GM06990 (cell line): ENCODE measurements around the gene COL7A1.

Source experiments
- DNase-seq: peaks from one replicate; pipeline ENCODE4 v3.0.0-alpha.2; 2011; ENCODE audit not compliant: insufficient read length; ENCODE audit errors: extremely low read depth
- H3K27me3 ChIP-seq: replicated peaks from 2 replicates; pipeline ENCODE4 v1.6.0; 2011; ENCODE audit warnings: low read length; ENCODE audit not compliant: control insufficient read depth, insufficient read depth
- H3K36me3 ChIP-seq: 2 replicates; pipeline ENCODE4 v1.5.1; 2011; ENCODE audit warnings: low read length; ENCODE audit not compliant: control insufficient read depth, insufficient read depth
- H3K4me3 ChIP-seq: replicated peaks from 2 replicates; pipeline ENCODE4 v1.5.1; 2011; ENCODE audit warnings: low read depth, mild to moderate bottlenecking, control low read depth, low read length
- CTCF ChIP-seq: IDR thresholded peaks from 2 replicates; pipeline ENCODE4 v1.5.1; 2011; ENCODE audit warnings: low read length, control low read depth, mild to moderate bottlenecking, inconsistent platforms; ENCODE audit not compliant: insufficient read depth, poor library complexity, severe bottlenecking

The COL7A1 gene

GRCh38 chr3:48572517-48572916 is 22.6 kb downstream of the COL7A1 start:
- no peaks in the 10 kb centered on the region for H3K36me3 ChIP-seq
- H3K4me3 ChIP-seq, result no peak overlapping the region
- no peak for TF ChIP-seq CTCF
- no peak for DNase-seq
- no peaks in the 10 kb centered on the region for H3K27me3 ChIP-seq

- Histone ChIP-seq H3K36me3 (no peaks in the 10 kb centered on the region), H3K27me3 (no peaks in the 10 kb centered on the region), H3K4me3 (no peak overlapping the region)
- no peak for DNase-seq
- no peak for TF ChIP-seq CTCF
These were observed 23.2 kb downstream of the COL7A1 start for GRCh38 chr3:48571938-48572337.

GRCh38 chr3:48569808-48570450 is 25.2 kb downstream of the COL7A1 start:
- Histone ChIP-seq H3K36me3 (no peaks in the 10 kb centered on the region), H3K27me3 (no peaks in the 10 kb centered on the region), H3K4me3 (no peak overlapping the region)
- no peak for DNase-seq
- no peak for TF ChIP-seq CTCF

- Histone ChIP-seq H3K36me3 (no peaks in the 10 kb centered on the region), H3K4me3 (no peak overlapping the region), H3K27me3 (no peaks in the 10 kb centered on the region)
- no peak for TF ChIP-seq CTCF
- DNase-seq, result no peak
These were observed 25.7 kb downstream of the COL7A1 start for GRCh38 chr3:48569400-48569799.

- Histone ChIP-seq H3K27me3 (no peaks in the 10 kb centered on the region), H3K36me3 (no peaks in the 10 kb centered on the region), H3K4me3 (no peak overlapping the region)
- no peak for TF ChIP-seq CTCF
- DNase-seq, result no peak
These were observed 26.7 kb downstream of the COL7A1 start for GRCh38 chr3:48568476-48568875.

GRCh38 chr3:48567500-48567899 is 27.6 kb downstream of the COL7A1 start:
- no peaks in the 10 kb centered on the region for H3K36me3 ChIP-seq
- no peak for DNase-seq
- no peak for TF ChIP-seq CTCF
- no peaks in the 10 kb centered on the region for H3K27me3 ChIP-seq
- H3K4me3 ChIP-seq, result no peak overlapping the region
